ENCODE data around the gene SLC35A1.

Gene SLC35A1

GRCh38 chr6:87534377-87535047, 61.7 kb downstream of the SLC35A1 start:
- no peak for DNase-seq

- no peak for DNase-seq
Measured at GRCh38 chr6:87538510-87539260, 65.9 kb downstream of the SLC35A1 start.

- no peak for DNase-seq
Measured at GRCh38 chr6:87539554-87539953, 66.8 kb downstream of the SLC35A1 start.

- DNase-seq = no peak
Measured at GRCh38 chr6:87540539-87540938, 67.8 kb downstream of the SLC35A1 start.

- no peak for DNase-seq
Measured at GRCh38 chr6:87541041-87541440, 68.3 kb downstream of the SLC35A1 start.

- DNase-seq = no peak
Measured at GRCh38 chr6:87541744-87542143, 69.0 kb downstream of the SLC35A1 start.

GRCh38 chr6:87543696-87544473, 71.1 kb downstream of the SLC35A1 start:
- DNase-seq = no peak

- DNase-seq = no peak
Measured at GRCh38 chr6:87544474-87544735, 71.6 kb downstream of the SLC35A1 start.

- no peak for DNase-seq
Measured at GRCh38 chr6:87551799-87552198, 79.0 kb downstream of the SLC35A1 start.

- no peak for DNase-seq
Measured at GRCh38 chr6:87553159-87553765, 80.5 kb downstream of the SLC35A1 start.

- no peak for DNase-seq
Measured at GRCh38 chr6:87555506-87555905, 82.7 kb downstream of the SLC35A1 start.

GRCh38 chr6:87558446-87558845, 85.7 kb downstream of the SLC35A1 start:
- no peak for DNase-seq

- no peak for DNase-seq
Measured at GRCh38 chr6:87561017-87561416, 88.2 kb downstream of the SLC35A1 start.

All from stimulated activated CD8-positive, alpha-beta memory T cell treated with anti-CD3 and anti-CD28 coated beads, Interleukin-4, amount 100 ng/mL, for 48 hours (primary cell).